CD4-positive, alpha-beta T cell treated with Interferon gamma for 1 hour (primary cell): ENCODE data around the gene ATXN1.

Source experiments
- DNase-seq: peaks from one replicate; pipeline ENCODE4 v3.0.0-alpha.2; 2020

ATXN1 gene

GRCh38 chr6:16487996-16488674 lies 273.1 kb downstream of the ATXN1 start:
- no peak for DNase-seq

GRCh38 chr6:16486661-16487060 lies 274.6 kb downstream of the ATXN1 start:
- no peak for DNase-seq

GRCh38 chr6:16483315-16483875 lies 277.9 kb downstream of the ATXN1 start:
- DNase-seq, result no peak

- DNase-seq, result no peak
Observed at GRCh38 chr6:16482702-16483314, 278.5 kb downstream of the ATXN1 start.

- DNase-seq, result peak; percentile 73
Observed at GRCh38 chr6:16481697-16482399, 279.4 kb downstream of the ATXN1 start.

- DNase-seq, result no peak
Observed at GRCh38 chr6:16480763-16481560, 280.3 kb downstream of the ATXN1 start.

- DNase-seq, result no peak
Observed at GRCh38 chr6:16477367-16478149, 283.7 kb downstream of the ATXN1 start.

GRCh38 chr6:16476861-16477260 lies 284.4 kb downstream of the ATXN1 start:
- DNase-seq, result no peak

- DNase-seq, result no peak
Observed at GRCh38 chr6:16475494-16475781, 285.8 kb downstream of the ATXN1 start.

GRCh38 chr6:16474772-16475493 lies 286.3 kb downstream of the ATXN1 start:
- DNase-seq, result no peak

- no peak for DNase-seq
Observed at GRCh38 chr6:16473908-16474771, 287.1 kb downstream of the ATXN1 start.

- no peak for DNase-seq
Observed at GRCh38 chr6:16473184-16473907, 287.9 kb downstream of the ATXN1 start.

GRCh38 chr6:16472349-16473069 lies 288.8 kb downstream of the ATXN1 start:
- no peak for DNase-seq

GRCh38 chr6:16471910-16472297 lies 289.4 kb downstream of the ATXN1 start:
- no peak for DNase-seq

- DNase-seq, result no peak
Observed at GRCh38 chr6:16471222-16471909, 289.9 kb downstream of the ATXN1 start.

GRCh38 chr6:16470502-16471221 lies 290.6 kb downstream of the ATXN1 start:
- no peak for DNase-seq

- DNase-seq, result no peak
Observed at GRCh38 chr6:16468991-16469615, 292.2 kb downstream of the ATXN1 start.
